Measurements from ENCODE around the gene RRP1. TPM values are rescaled to one million over a fixed set of nuclear protein-coding genes. Genes with fewer than 3 reads are reported as not detected.

Gene RRP1
- total RNA-seq, 1 experiment from 2014 or later, result 53.9 TPM

GRCh38 chr21:43774163-43774562, 15.2 kb upstream of the RRP1 start:
- intact Hi-C loops (cut with micrococcal nuclease), result no loop called here
- BruUV-seq (replicated peaks), result no TSS peak
- POLR2A ChIA-PET, result no interaction called here
- no peaks in the 10 kb centered on the region for H3K9me3 ChIP-seq (ENCODE audit: control insufficient read depth in 1 of 2, insufficient read depth in 1 of 2, low read depth in 1 of 2, low read length in 2 of 2)
- H3K4me2 ChIP-seq (ENCODE audit: low read length), result no peak overlapping the region
- H3K4me1 ChIP-seq (ENCODE audit: control insufficient read depth in 1 of 2, insufficient read depth in 2 of 2, low read length in 2 of 2), result peaks cover 3 to 23% of the 10 kb centered on the region in 2 experiments; a peak in 3 of 4 replicates
- TF ChIP-seq MAX (IDR thresholded peaks at IDR 0.05), result no peak
- no peak for TF ChIP-seq EGR1 (IDR thresholded peaks at IDR 0.05; ENCODE audit: low read depth)
- TF ChIP-seq TCF7L2 (IDR thresholded peaks at IDR 0.05; ENCODE audit: borderline replicate concordance, extremely low read depth, insufficient read depth, insufficient read length), result no peak
- no peak for TF ChIP-seq ZFX (IDR thresholded peaks at IDR 0.05)
- TF ChIP-seq SRF (IDR thresholded peaks at IDR 0.05; ENCODE audit: low read depth), result no peak
- no peak for TF ChIP-seq RAD21 (IDR thresholded peaks at IDR 0.05; ENCODE audit: low read depth)
- no peak for TF ChIP-seq ZNF274 (IDR thresholded peaks at IDR 0.05; ENCODE audit: low read depth, low read length)
- TF ChIP-seq FOSL1 (IDR thresholded peaks at IDR 0.05; ENCODE audit: low read depth), result no peak
- TF ChIP-seq SP1 (IDR thresholded peaks at IDR 0.05; ENCODE audit: low read depth), result no peak
- no peak for TF ChIP-seq POLR2A (IDR thresholded peaks at IDR 0.05; ENCODE audit: borderline replicate concordance, extremely low read depth, insufficient read depth, insufficient read length)
- no peak for TF ChIP-seq CEBPB (IDR thresholded peaks at IDR 0.05; ENCODE audit: low read depth)
- no peak for TF ChIP-seq ELF1 (IDR thresholded peaks at IDR 0.05; ENCODE audit: borderline replicate concordance, low read depth)
- no peak for TF ChIP-seq ATF3 (IDR thresholded peaks at IDR 0.05)
- TF ChIP-seq YY1 (IDR thresholded peaks at IDR 0.05; ENCODE audit: extremely low read depth, insufficient replicate concordance, low read depth, low read length), result no peak
- no peak for TF ChIP-seq SIN3A (IDR thresholded peaks at IDR 0.05; ENCODE audit: low read depth)
- no peak for TF ChIP-seq POLR2AphosphoS5 (IDR thresholded peaks at IDR 0.05; ENCODE audit: low read depth, low read length)
- H3K27me3 ChIP-seq (ENCODE audit: insufficient read depth, low read length), result no peaks in the 10 kb centered on the region
- H3K27ac ChIP-seq (ENCODE audit: low read depth, low read length), result no peak overlapping the region
- DNase-seq (ENCODE audit: low read depth, low spot score), result no peak
- no peak for ATAC-seq
- no peaks in the 10 kb centered on the region for H3K9me2 ChIP-seq (ENCODE audit: insufficient read depth)
- H3K36me3 ChIP-seq (ENCODE audit: control insufficient read depth in 1 of 2, insufficient read depth in 2 of 2, low read length in 2 of 2), result peaks cover 8 to 9% of the 10 kb centered on the region in 2 experiments; a peak in 3 of 4 replicates
- no peak overlapping the region for H3K9ac ChIP-seq (ENCODE audit: low read length)
- CTCF ChIA-PET, result no interaction called here
- H3K4me3 ChIP-seq (replicated peaks in 1 of 2; ENCODE audit: low read depth in 1 of 2, low read length in 2 of 2), result no peak overlapping the region
- H2AFZ ChIP-seq (ENCODE audit: low read depth, low read length, poor library complexity, severe bottlenecking), result no peak overlapping the region
- no peaks in the 10 kb centered on the region for H4K20me1 ChIP-seq (ENCODE audit: insufficient read depth)
- RAD21 ChIA-PET (ENCODE audit: low non-redundant PET in 1 of 2, low total read pairs in 2 of 2, uncharacterized antibody in 2 of 2, unreplicated experiment in 2 of 2), result no interaction called here
- peaks cover 18% of the 10 kb centered on the region for H3K79me2 ChIP-seq (ENCODE audit: insufficient read depth, low read length)
